Measurements from ENCODE around the gene PSMG3. TPM values are rescaled to one million over a fixed set of nuclear protein-coding genes. Genes with fewer than 3 reads are reported as not detected.

Gene PSMG3
- total RNA-seq, 1 experiment from 2014 or later = 33.3 TPM

- Mint-ChIP-seq H3K27ac (peak overlapping the region; percentile 82), H3K27me3 (ENCODE audit: low read depth) (no peaks in the 10 kb centered on the region), H3K4me3 (no peak overlapping the region), H3K4me1 (peaks cover 23% of the 10 kb centered on the region), H3K36me3 (peaks cover 15% of the 10 kb centered on the region), H3K9me3 (no peaks in the 10 kb centered on the region)
- TF ChIP-seq PREB (CRISPR knock-in tag; IDR thresholded peaks at IDR 0.05; ENCODE audit: borderline replicate concordance) (no peak), ATF1 (CRISPR knock-in tag; IDR thresholded peaks at IDR 0.05) (no peak), PRRX2 (CRISPR knock-in tag; IDR thresholded peaks at IDR 0.05) (no peak), ZNF425 (CRISPR knock-in tag; conservative IDR thresholded peaks at IDR 0.05) (no peak), TEAD4 (CRISPR knock-in tag; IDR thresholded peaks at IDR 0.05) (no peak)
- DNase-seq (ENCODE audit: low spot score) (no peak), ATAC-seq (peak; percentile 4)
- POLR2A ChIA-PET = no interaction called here
- CTCF ChIA-PET = interaction anchor here (0.6 to 1.2 kb wide), 2 partner anchors 11 to 50 kb away, joined by 3 read pairs; partner anchors contain the start of gene TMEM184A
Measured at GRCh38 chr7:1566687-1567048, 3.2 kb downstream of the PSMG3 start.

- TF ChIP-seq PRDM15 (CRISPR knock-in tag; IDR thresholded peaks at IDR 0.05) (no peak), ZNF121 (CRISPR knock-in tag; IDR thresholded peaks at IDR 0.05) (0 out of 2 replicates have a peak, but pooled peaks have one; percentile 60)
- ATAC-seq = no peak
- Mint-ChIP-seq H3K36me3 (peaks cover 15% of the 10 kb centered on the region), H3K27me3 (ENCODE audit: low read depth) (no peaks in the 10 kb centered on the region), H3K4me1 (peaks cover 19% of the 10 kb centered on the region), H3K9me3 (no peaks in the 10 kb centered on the region), H3K4me3 (no peak overlapping the region), H3K27ac (no peak overlapping the region)
- DNase-seq (ENCODE audit: low spot score) = no peak
- CTCF ChIA-PET = no interaction called here
- POLR2A ChIA-PET = no interaction called here
Measured at GRCh38 chr7:1564603-1565022, 5.2 kb downstream of the PSMG3 start.

- ChIA-PET POLR2A (no interaction called here), CTCF (no interaction called here)
- Mint-ChIP-seq H3K4me3 (no peak overlapping the region), H3K9me3 (no peaks in the 10 kb centered on the region), H3K27me3 (ENCODE audit: low read depth) (no peaks in the 10 kb centered on the region), H3K27ac (no peak overlapping the region), H3K4me1 (peaks cover 18% of the 10 kb centered on the region), H3K36me3 (peaks cover 13% of the 10 kb centered on the region)
- ATAC-seq = no peak
- no peak for DNase-seq (ENCODE audit: low spot score)
- TF ChIP-seq ARID4B (CRISPR knock-in tag; IDR thresholded peaks at IDR 0.05; ENCODE audit: borderline replicate concordance) (no peak), SMAD3 (CRISPR knock-in tag; IDR thresholded peaks at IDR 0.05; ENCODE audit: borderline replicate concordance) (no peak), E2F4 (CRISPR knock-in tag; IDR thresholded peaks at IDR 0.05; ENCODE audit: borderline replicate concordance, low read depth) (no peak), AFF4 (CRISPR knock-in tag; IDR thresholded peaks at IDR 0.05; ENCODE audit: borderline replicate concordance) (no peak)
Measured at GRCh38 chr7:1563981-1564602, 5.7 kb downstream of the PSMG3 start.
